OCI-LY3 (cell line): ENCODE data around the gene HIGD2A.
"Not testable (repeated sequence)": the region's sequence is repeated elsewhere in the genome, so short reads cannot be mapped to it uniquely, and the experiment has no call there.

ENCODE experiments used
- H2AFZ ChIP-seq: fragments of 200-600, 300-600 bp; shearing (Covaris generic); 2 replicates; pipeline ENCODE4 v1.6.0; 2014; ENCODE audit warnings: antibody characterized with exemption, low read depth, low read length
- H3K27ac ChIP-seq: fragments of 200-600, 300-600 bp; sonication (generic); 2 replicates; pipeline ENCODE4 v1.5.1; 2014; ENCODE audit warnings: mild to moderate bottlenecking, low read length, moderate library complexity, mixed read lengths
- H3K27me3 ChIP-seq: fragments of 200-600, 300-600 bp; sonication (generic); 2 replicates; pipeline ENCODE4 v1.6.1; 2014; ENCODE audit warnings: low read depth, low read length, mixed read lengths
- H3K36me3 ChIP-seq: fragments of 200-600, 300-600 bp; sonication (generic); replicated peaks from 2 replicates; pipeline ENCODE3; 2014; ENCODE audit warnings: low read depth, low read length, mixed read lengths
- H3K4me1 ChIP-seq: fragments of 300-600, 200-600 bp; sonication (generic); 2 replicates; pipeline ENCODE4 v1.6.1; 2014; ENCODE audit warnings: low read length, mixed read lengths
- H3K4me2 ChIP-seq: fragments of 200-600, 300-600 bp; sonication (generic); 2 replicates; pipeline ENCODE4 v1.6.1; 2014; ENCODE audit warnings: low read length, mixed read lengths
- H3K4me3 ChIP-seq: fragments of 300-600, 200-600 bp; sonication (generic); 2 replicates; pipeline ENCODE4 v1.5.1; 2014; ENCODE audit warnings: antibody characterized with exemption, mild to moderate bottlenecking, low read length, moderate library complexity
- H3K79me2 ChIP-seq: fragments of 300-600, 200-600 bp; shearing (Covaris generic); 2 replicates; pipeline ENCODE4 v1.6.1; 2014; ENCODE audit warnings: mild to moderate bottlenecking, low read length, mixed read lengths
- H3K9ac ChIP-seq: fragments of 300-600, 200-600 bp; shearing (Covaris generic); 2 replicates; pipeline ENCODE4 v1.6.0; 2014; ENCODE audit warnings: mild to moderate bottlenecking, low read length, moderate library complexity
- H3K9me3 ChIP-seq: fragments of 200-600, 300-600 bp; shearing (Covaris generic); 2 replicates; pipeline ENCODE4 v1.6.1; 2014; ENCODE audit warnings: low read length, mixed read lengths; ENCODE audit not compliant: insufficient read depth
- H4K20me1 ChIP-seq: fragments of 200-600, 300-600 bp; sonication (generic); 2 replicates; pipeline ENCODE4 v1.6.1; 2016; ENCODE audit warnings: low read length, mixed read lengths; ENCODE audit not compliant: insufficient read depth
- CTCF ChIP-seq: fragments of 200-600, 300-600 bp; sonication (generic); IDR thresholded peaks from 2 replicates; pipeline ENCODE4 v1.5.1; 2014; ENCODE audit warnings: antibody characterized with exemption, low read length, low read depth
- EZH2phosphoT487 ChIP-seq: fragments of 200-600 bp; shearing (Covaris generic); IDR thresholded peaks from 2 replicates; pipeline ENCODE4 v1.6.1; 2018; ENCODE audit warnings: antibody characterized with exemption, mixed run types, low read depth

The HIGD2A gene

GRCh38 chr5:176406436-176407052 is 18.0 kb downstream of the HIGD2A start:
- Histone ChIP-seq H2AFZ (no peak overlapping the region), H3K9me3 (no peaks in the 10 kb centered on the region), H3K36me3 (peaks cover 5% of the 10 kb centered on the region), H3K9ac (no peak overlapping the region), H3K79me2 (no peaks in the 10 kb centered on the region), H3K4me3 (no peak overlapping the region), H3K27ac (no peak overlapping the region), H4K20me1 (no peaks in the 10 kb centered on the region), H3K4me2 (no peak overlapping the region), H3K4me1 (peaks cover 7% of the 10 kb centered on the region), H3K27me3 (no peaks in the 10 kb centered on the region)
- no peak for TF ChIP-seq CTCF
- no peak for TF ChIP-seq EZH2phosphoT487

DNA sequence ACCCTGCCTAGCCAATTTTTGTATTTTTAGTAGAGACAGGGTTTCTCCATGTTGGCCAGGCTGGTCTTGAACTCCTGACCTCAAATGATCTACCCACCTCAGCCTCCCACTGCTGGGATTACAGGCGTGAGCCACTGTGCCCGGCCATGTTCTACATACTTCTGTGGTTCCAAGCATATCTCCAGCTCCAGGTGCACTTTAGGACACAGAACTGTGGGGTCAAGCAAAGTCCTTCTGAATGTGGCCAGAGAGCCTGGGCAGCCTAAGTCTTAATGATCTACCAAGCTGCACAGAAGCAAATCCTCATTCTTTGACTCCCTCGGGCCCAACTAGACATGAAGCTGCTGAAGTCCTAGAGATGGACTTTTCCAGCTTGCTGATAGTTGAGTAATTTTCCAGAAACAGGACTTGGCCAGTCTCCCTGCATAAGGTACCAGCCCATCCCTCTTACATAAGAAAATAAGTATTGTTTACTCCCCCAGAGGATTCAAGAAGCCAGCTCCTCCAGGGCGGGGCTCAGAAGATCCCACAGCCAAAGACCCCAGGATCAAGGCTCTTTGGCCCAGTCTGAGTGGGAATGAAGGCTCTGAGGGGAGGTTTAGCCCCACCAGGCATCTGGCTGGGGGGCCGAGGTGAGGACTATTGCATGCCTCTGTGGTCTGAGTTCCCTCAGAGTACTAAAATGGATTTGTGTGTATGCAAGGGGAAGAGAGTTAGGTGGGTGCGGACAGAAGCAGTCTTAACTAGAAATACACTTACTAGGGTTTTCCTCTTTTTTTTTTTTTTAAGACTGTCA is 19.1 kb downstream of the HIGD2A start:
- H3K36me3 ChIP-seq, result peaks cover 5% of the 10 kb centered on the region
- no peak overlapping the region for H3K4me3 ChIP-seq
- no peaks in the 10 kb centered on the region for H3K27me3 ChIP-seq
- H3K4me2 ChIP-seq, result no peak overlapping the region
- no peaks in the 10 kb centered on the region for H3K79me2 ChIP-seq
- peaks cover 7% of the 10 kb centered on the region for H3K4me1 ChIP-seq
- no peak overlapping the region for H2AFZ ChIP-seq
- no peak overlapping the region for H3K27ac ChIP-seq
- no peak overlapping the region for H3K9ac ChIP-seq
- no peaks in the 10 kb centered on the region for H3K9me3 ChIP-seq
- TF ChIP-seq CTCF (no peak), EZH2phosphoT487 (no peak)
- H4K20me1 ChIP-seq, result no peaks in the 10 kb centered on the region

- H3K9me3 ChIP-seq, H3K9ac ChIP-seq, H3K27me3 ChIP-seq, H3K27ac ChIP-seq, H3K4me1 ChIP-seq, H3K79me2 ChIP-seq, H3K4me3 ChIP-seq, H2AFZ ChIP-seq, H3K4me2 ChIP-seq, H3K36me3 ChIP-seq, H4K20me1 ChIP-seq: not testable (repeated sequence)
Observed at GRCh38 chr5:176408252-176408573, 19.7 kb downstream of the HIGD2A start.

- H3K27ac ChIP-seq, result no peak overlapping the region
- no peaks in the 10 kb centered on the region for H4K20me1 ChIP-seq
- no peak overlapping the region for H3K4me3 ChIP-seq
- H3K79me2 ChIP-seq, result no peaks in the 10 kb centered on the region
- no peaks in the 10 kb centered on the region for H3K9me3 ChIP-seq
- TF ChIP-seq CTCF, result no peak
- no peak for TF ChIP-seq EZH2phosphoT487
- peaks cover 5% of the 10 kb centered on the region for H3K36me3 ChIP-seq
- H2AFZ ChIP-seq, result no peak overlapping the region
- no peak overlapping the region for H3K4me2 ChIP-seq
- H3K9ac ChIP-seq, result no peak overlapping the region
- H3K4me1 ChIP-seq, result peaks cover 7% of the 10 kb centered on the region
- H3K27me3 ChIP-seq, result no peaks in the 10 kb centered on the region
Observed at GRCh38 chr5:176408590-176408989, 20.0 kb downstream of the HIGD2A start.
